WTC11 (cell line): ENCODE results near the gene NEO1. TPM values are rescaled to one million over a fixed set of nuclear protein-coding genes. Genes with fewer than 3 reads are reported as not detected.

Experiments used
- ATAC-seq: fragments of 200-7000 bp; cut with Tn5 transposase; 2 replicates; pipeline ENCODE4 v1.10.0; 2021; ENCODE audit warnings: mild to moderate bottlenecking, moderate library complexity
- CTCF ChIA-PET: fragments of 300-600 bp; sonication (Branson Sonifier 250); formaldehyde crosslinking; loops from one replicate; lab custom pipeline; 2021; ENCODE audit warnings: antibody characterized with exemption; lab: Charles Lee
- POLR2A ChIA-PET: fragments of 350-600 bp; sonication (Branson Sonifier 250); formaldehyde crosslinking; loops from one replicate; lab custom pipeline; 2021; ENCODE audit warnings: antibody characterized with exemption; lab: Charles Lee
- DNase-seq: peaks from one replicate; pipeline ENCODE4 v3.0.0; 2021; ENCODE audit warnings: low spot score
- H3K27ac Mint-ChIP-seq: 2 replicates; pipeline ENCODE4 v1.8.0; 2021; ENCODE audit warnings: mixed read lengths
- H3K27me3 Mint-ChIP-seq: 2 replicates; pipeline ENCODE4 v1.8.0; 2021; ENCODE audit warnings: low read depth, mild to moderate bottlenecking, moderate library complexity, mixed read lengths
- H3K36me3 Mint-ChIP-seq: 2 replicates; pipeline ENCODE4 v1.8.0; 2021; ENCODE audit warnings: mixed read lengths
- H3K4me1 Mint-ChIP-seq: 2 replicates; pipeline ENCODE4 v1.8.0; 2022; ENCODE audit warnings: mixed read lengths
- H3K4me3 Mint-ChIP-seq: 2 replicates; pipeline ENCODE4 v1.8.0; 2021; ENCODE audit warnings: mild to moderate bottlenecking, moderate library complexity, mixed read lengths
- H3K9me3 Mint-ChIP-seq: 2 replicates; pipeline ENCODE4 v1.8.0; 2021; ENCODE audit warnings: mixed read lengths
- GTF2I ChIP-seq: fragments of 250-450 bp; sonication (Bioruptor Pico); conservative IDR thresholded peaks from 2 replicates; pipeline ENCODE4 v1.4.0; 2021; ENCODE audit warnings: mild to moderate bottlenecking
- JUN ChIP-seq: sonication (generic); formaldehyde crosslinking; IDR thresholded peaks from 2 replicates; pipeline ENCODE4 v1.8.0; 2023; ENCODE audit warnings: mild to moderate bottlenecking, missing genetic modification reagents
- NFYB ChIP-seq: sonication (generic); formaldehyde crosslinking; conservative IDR thresholded peaks from 2 replicates; pipeline ENCODE4 v1.8.0; 2022; ENCODE audit warnings: low read depth, missing genetic modification reagents
- NR3C1 ChIP-seq: sonication (generic); formaldehyde crosslinking; conservative IDR thresholded peaks from 2 replicates; pipeline ENCODE4 v1.8.1; 2023; ENCODE audit warnings: low read depth, mild to moderate bottlenecking, missing genetic modification reagents
- TCF7 ChIP-seq: sonication (generic); formaldehyde crosslinking; IDR thresholded peaks from 2 replicates; pipeline ENCODE4 v1.8.0; 2022; ENCODE audit warnings: mild to moderate bottlenecking, low read depth, missing genetic modification reagents, moderate library complexity
- ZNF263 ChIP-seq: sonication (generic); formaldehyde crosslinking; IDR thresholded peaks from 2 replicates; pipeline ENCODE4 v1.8.1; 2022; ENCODE audit warnings: low read depth, mild to moderate bottlenecking, moderate library complexity, missing genetic modification reagents
- total RNA-seq: library from RNA; stranded (reverse); gene quantifications from 3 replicates; pipeline ENCODE4 v1.2.3, GENCODE V29; 2021
- TF ChIP-seq, protein P1 (sequence below): sonication (generic); formaldehyde crosslinking; IDR thresholded peaks from 2 replicates; pipeline ENCODE4 v1.8.1; 2022; ENCODE audit warnings: low read depth, missing genetic modification reagents, borderline replicate concordance
- TF ChIP-seq, protein P2 (sequence below): sonication (generic); formaldehyde crosslinking; IDR thresholded peaks from 2 replicates; pipeline ENCODE4 v1.8.1; 2022; ENCODE audit warnings: mild to moderate bottlenecking, moderate library complexity, missing genetic modification reagents
- TF ChIP-seq, protein P3 (sequence below): fragments of 250-450 bp; sonication (Bioruptor Pico); IDR thresholded peaks from 2 replicates; pipeline ENCODE4 v1.8.0; 2021; ENCODE audit warnings: mild to moderate bottlenecking
- TF ChIP-seq, protein P4 (sequence below): fragments of 250-450 bp; sonication (Bioruptor Pico); IDR thresholded peaks from 2 replicates; pipeline ENCODE4 v1.9.0; 2021; ENCODE audit warnings: mild to moderate bottlenecking, borderline replicate concordance
- TF ChIP-seq, protein P5 (sequence below): sonication (generic); formaldehyde crosslinking; IDR thresholded peaks from 2 replicates; pipeline ENCODE4 v1.8.0; 2022; ENCODE audit warnings: mild to moderate bottlenecking, missing genetic modification reagents
- TF ChIP-seq, protein P6 (sequence below): sonication (generic); formaldehyde crosslinking; IDR thresholded peaks from 2 replicates; pipeline ENCODE4 v1.8.0; 2022; ENCODE audit warnings: mild to moderate bottlenecking, missing genetic modification reagents
- TF ChIP-seq, protein P7 (sequence below): sonication (generic); formaldehyde crosslinking; IDR thresholded peaks from 2 replicates; pipeline ENCODE4 v1.8.1; 2023; ENCODE audit warnings: mild to moderate bottlenecking, moderate library complexity, missing genetic modification reagents
- TF ChIP-seq, protein P8 (sequence below): sonication (generic); formaldehyde crosslinking; IDR thresholded peaks from 2 replicates; pipeline ENCODE4 v1.8.0; 2022; ENCODE audit warnings: mild to moderate bottlenecking, missing genetic modification reagents
- TF ChIP-seq, protein P9 (sequence below): fragments of 250-450 bp; sonication (Bioruptor Pico); IDR thresholded peaks from 2 replicates; pipeline ENCODE4 v1.9.0; 2021; ENCODE audit warnings: mild to moderate bottlenecking
- TF ChIP-seq, protein P10 (sequence below): fragments of 250-450 bp; sonication (Bioruptor Pico); IDR thresholded peaks from 2 replicates; pipeline ENCODE4 v2.1.2; 2022; ENCODE audit warnings: mild to moderate bottlenecking, moderate library complexity
- TF ChIP-seq, protein P11 (sequence below): sonication (generic); formaldehyde crosslinking; IDR thresholded peaks from 2 replicates; pipeline ENCODE4 v1.8.1; 2022; ENCODE audit warnings: mild to moderate bottlenecking, missing genetic modification reagents, moderate library complexity, borderline replicate concordance

The NEO1 gene
- total RNA-seq, 1 experiment from 2014 or later = 37.1 TPM

DNA sequence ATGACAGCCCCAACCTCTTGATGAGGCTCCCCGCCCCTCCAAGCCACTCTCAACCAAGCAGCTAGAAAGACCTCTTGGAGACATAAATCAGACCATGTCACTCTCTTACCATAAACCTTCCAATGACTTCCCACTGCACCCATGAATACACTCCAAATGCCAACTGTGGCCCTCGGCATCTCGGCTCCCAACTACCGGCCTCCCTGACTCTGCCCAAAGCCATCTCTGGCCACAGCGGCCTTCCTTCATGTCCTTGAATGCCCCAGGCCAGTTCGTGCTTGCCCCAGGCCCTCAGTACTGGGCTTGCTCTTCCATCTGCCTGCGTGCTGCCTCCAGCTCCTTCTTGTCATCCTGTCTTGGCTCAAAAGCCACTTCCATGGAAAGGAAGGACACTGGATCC, 284.5 kb downstream of the NEO1 start:
- no peaks in the 10 kb centered on the region for H3K36me3 Mint-ChIP-seq
- DNase-seq = no peak
- no peak overlapping the region for H3K4me3 Mint-ChIP-seq
- ATAC-seq = no peak
- H3K27me3 Mint-ChIP-seq = no peaks in the 10 kb centered on the region
- no peak overlapping the region for H3K27ac Mint-ChIP-seq
- no peaks in the 10 kb centered on the region for H3K9me3 Mint-ChIP-seq
- POLR2A ChIA-PET = interaction anchor here (0.5 kb wide), 1 partner anchor 12 kb away, joined by 3 read pairs; no protein-coding TSS in a partner anchor
- H3K4me1 Mint-ChIP-seq = no peaks in the 10 kb centered on the region
- CTCF ChIA-PET = no interaction called here
- TF ChIP-seq, protein P1, sequence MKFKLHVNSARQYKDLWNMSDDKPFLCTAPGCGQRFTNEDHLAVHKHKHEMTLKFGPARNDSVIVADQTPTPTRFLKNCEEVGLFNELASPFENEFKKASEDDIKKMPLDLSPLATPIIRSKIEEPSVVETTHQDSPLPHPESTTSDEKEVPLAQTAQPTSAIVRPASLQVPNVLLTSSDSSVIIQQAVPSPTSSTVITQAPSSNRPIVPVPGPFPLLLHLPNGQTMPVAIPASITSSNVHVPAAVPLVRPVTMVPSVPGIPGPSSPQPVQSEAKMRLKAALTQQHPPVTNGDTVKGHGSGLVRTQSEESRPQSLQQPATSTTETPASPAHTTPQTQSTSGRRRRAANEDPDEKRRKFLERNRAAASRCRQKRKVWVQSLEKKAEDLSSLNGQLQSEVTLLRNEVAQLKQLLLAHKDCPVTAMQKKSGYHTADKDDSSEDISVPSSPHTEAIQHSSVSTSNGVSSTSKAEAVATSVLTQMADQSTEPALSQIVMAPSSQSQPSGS (CRISPR knock-in tag) = no peak
- TF ChIP-seq, protein P2, sequence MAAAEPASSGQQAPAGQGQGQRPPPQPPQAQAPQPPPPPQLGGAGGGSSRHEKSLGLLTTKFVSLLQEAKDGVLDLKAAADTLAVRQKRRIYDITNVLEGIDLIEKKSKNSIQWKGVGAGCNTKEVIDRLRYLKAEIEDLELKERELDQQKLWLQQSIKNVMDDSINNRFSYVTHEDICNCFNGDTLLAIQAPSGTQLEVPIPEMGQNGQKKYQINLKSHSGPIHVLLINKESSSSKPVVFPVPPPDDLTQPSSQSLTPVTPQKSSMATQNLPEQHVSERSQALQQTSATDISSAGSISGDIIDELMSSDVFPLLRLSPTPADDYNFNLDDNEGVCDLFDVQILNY (CRISPR knock-in tag) = no peak
- TF ChIP-seq NR3C1 (CRISPR knock-in tag) (no peak), ZNF263 (CRISPR knock-in tag) (no peak), GTF2I (CRISPR knock-in tag) (no peak), TCF7 (CRISPR knock-in tag) (no peak), NFYB (no peak), JUN (CRISPR knock-in tag) (no peak)
- TF ChIP-seq, protein P3, sequence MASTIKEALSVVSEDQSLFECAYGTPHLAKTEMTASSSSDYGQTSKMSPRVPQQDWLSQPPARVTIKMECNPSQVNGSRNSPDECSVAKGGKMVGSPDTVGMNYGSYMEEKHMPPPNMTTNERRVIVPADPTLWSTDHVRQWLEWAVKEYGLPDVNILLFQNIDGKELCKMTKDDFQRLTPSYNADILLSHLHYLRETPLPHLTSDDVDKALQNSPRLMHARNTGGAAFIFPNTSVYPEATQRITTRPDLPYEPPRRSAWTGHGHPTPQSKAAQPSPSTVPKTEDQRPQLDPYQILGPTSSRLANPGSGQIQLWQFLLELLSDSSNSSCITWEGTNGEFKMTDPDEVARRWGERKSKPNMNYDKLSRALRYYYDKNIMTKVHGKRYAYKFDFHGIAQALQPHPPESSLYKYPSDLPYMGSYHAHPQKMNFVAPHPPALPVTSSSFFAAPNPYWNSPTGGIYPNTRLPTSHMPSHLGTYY = no peak
- TF ChIP-seq, protein P4, sequence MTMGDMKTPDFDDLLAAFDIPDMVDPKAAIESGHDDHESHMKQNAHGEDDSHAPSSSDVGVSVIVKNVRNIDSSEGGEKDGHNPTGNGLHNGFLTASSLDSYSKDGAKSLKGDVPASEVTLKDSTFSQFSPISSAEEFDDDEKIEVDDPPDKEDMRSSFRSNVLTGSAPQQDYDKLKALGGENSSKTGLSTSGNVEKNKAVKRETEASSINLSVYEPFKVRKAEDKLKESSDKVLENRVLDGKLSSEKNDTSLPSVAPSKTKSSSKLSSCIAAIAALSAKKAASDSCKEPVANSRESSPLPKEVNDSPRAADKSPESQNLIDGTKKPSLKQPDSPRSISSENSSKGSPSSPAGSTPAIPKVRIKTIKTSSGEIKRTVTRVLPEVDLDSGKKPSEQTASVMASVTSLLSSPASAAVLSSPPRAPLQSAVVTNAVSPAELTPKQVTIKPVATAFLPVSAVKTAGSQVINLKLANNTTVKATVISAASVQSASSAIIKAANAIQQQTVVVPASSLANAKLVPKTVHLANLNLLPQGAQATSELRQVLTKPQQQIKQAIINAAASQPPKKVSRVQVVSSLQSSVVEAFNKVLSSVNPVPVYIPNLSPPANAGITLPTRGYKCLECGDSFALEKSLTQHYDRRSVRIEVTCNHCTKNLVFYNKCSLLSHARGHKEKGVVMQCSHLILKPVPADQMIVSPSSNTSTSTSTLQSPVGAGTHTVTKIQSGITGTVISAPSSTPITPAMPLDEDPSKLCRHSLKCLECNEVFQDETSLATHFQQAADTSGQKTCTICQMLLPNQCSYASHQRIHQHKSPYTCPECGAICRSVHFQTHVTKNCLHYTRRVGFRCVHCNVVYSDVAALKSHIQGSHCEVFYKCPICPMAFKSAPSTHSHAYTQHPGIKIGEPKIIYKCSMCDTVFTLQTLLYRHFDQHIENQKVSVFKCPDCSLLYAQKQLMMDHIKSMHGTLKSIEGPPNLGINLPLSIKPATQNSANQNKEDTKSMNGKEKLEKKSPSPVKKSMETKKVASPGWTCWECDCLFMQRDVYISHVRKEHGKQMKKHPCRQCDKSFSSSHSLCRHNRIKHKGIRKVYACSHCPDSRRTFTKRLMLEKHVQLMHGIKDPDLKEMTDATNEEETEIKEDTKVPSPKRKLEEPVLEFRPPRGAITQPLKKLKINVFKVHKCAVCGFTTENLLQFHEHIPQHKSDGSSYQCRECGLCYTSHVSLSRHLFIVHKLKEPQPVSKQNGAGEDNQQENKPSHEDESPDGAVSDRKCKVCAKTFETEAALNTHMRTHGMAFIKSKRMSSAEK = no peak
- TF ChIP-seq, protein P5, sequence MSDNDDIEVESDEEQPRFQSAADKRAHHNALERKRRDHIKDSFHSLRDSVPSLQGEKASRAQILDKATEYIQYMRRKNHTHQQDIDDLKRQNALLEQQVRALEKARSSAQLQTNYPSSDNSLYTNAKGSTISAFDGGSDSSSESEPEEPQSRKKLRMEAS (CRISPR knock-in tag) = no peak
- TF ChIP-seq, protein P6, sequence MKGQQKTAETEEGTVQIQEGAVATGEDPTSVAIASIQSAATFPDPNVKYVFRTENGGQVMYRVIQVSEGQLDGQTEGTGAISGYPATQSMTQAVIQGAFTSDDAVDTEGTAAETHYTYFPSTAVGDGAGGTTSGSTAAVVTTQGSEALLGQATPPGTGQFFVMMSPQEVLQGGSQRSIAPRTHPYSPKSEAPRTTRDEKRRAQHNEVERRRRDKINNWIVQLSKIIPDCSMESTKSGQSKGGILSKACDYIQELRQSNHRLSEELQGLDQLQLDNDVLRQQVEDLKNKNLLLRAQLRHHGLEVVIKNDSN = no peak
- TF ChIP-seq, protein P7, sequence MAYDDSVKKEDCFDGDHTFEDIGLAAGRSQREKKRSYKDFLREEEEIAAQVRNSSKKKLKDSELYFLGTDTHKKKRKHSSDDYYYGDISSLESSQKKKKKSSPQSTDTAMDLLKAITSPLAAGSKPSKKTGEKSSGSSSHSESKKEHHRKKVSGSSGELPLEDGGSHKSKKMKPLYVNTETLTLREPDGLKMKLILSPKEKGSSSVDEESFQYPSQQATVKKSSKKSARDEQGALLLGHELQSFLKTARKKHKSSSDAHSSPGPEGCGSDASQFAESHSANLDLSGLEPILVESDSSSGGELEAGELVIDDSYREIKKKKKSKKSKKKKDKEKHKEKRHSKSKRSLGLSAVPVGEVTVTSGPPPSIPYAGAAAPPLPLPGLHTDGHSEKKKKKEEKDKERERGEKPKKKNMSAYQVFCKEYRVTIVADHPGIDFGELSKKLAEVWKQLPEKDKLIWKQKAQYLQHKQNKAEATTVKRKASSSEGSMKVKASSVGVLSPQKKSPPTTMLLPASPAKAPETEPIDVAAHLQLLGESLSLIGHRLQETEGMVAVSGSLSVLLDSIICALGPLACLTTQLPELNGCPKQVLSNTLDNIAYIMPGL (CRISPR knock-in tag) = no peak
- TF ChIP-seq, protein P8, sequence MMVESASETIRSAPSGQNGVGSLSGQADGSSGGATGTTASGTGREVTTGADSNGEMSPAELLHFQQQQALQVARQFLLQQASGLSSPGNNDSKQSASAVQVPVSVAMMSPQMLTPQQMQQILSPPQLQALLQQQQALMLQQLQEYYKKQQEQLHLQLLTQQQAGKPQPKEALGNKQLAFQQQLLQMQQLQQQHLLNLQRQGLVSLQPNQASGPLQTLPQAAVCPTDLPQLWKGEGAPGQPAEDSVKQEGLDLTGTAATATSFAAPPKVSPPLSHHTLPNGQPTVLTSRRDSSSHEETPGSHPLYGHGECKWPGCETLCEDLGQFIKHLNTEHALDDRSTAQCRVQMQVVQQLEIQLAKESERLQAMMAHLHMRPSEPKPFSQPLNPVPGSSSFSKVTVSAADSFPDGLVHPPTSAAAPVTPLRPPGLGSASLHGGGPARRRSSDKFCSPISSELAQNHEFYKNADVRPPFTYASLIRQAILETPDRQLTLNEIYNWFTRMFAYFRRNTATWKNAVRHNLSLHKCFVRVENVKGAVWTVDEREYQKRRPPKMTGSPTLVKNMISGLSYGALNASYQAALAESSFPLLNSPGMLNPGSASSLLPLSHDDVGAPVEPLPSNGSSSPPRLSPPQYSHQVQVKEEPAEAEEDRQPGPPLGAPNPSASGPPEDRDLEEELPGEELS (CRISPR knock-in tag) = no peak
- TF ChIP-seq, protein P9, sequence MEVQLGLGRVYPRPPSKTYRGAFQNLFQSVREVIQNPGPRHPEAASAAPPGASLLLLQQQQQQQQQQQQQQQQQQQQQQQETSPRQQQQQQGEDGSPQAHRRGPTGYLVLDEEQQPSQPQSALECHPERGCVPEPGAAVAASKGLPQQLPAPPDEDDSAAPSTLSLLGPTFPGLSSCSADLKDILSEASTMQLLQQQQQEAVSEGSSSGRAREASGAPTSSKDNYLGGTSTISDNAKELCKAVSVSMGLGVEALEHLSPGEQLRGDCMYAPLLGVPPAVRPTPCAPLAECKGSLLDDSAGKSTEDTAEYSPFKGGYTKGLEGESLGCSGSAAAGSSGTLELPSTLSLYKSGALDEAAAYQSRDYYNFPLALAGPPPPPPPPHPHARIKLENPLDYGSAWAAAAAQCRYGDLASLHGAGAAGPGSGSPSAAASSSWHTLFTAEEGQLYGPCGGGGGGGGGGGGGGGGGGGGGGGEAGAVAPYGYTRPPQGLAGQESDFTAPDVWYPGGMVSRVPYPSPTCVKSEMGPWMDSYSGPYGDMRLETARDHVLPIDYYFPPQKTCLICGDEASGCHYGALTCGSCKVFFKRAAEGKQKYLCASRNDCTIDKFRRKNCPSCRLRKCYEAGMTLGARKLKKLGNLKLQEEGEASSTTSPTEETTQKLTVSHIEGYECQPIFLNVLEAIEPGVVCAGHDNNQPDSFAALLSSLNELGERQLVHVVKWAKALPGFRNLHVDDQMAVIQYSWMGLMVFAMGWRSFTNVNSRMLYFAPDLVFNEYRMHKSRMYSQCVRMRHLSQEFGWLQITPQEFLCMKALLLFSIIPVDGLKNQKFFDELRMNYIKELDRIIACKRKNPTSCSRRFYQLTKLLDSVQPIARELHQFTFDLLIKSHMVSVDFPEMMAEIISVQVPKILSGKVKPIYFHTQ = no peak
- TF ChIP-seq, protein P10, sequence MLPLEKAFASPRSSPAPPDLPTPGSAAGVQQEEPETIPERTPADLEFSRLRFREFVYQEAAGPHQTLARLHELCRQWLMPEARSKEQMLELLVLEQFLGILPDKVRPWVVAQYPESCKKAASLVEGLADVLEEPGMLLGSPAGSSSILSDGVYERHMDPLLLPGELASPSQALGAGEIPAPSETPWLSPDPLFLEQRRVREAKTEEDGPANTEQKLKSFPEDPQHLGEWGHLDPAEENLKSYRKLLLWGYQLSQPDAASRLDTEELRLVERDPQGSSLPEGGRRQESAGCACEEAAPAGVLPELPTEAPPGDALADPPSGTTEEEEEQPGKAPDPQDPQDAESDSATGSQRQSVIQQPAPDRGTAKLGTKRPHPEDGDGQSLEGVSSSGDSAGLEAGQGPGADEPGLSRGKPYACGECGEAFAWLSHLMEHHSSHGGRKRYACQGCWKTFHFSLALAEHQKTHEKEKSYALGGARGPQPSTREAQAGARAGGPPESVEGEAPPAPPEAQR = no peak
- TF ChIP-seq, protein P11, sequence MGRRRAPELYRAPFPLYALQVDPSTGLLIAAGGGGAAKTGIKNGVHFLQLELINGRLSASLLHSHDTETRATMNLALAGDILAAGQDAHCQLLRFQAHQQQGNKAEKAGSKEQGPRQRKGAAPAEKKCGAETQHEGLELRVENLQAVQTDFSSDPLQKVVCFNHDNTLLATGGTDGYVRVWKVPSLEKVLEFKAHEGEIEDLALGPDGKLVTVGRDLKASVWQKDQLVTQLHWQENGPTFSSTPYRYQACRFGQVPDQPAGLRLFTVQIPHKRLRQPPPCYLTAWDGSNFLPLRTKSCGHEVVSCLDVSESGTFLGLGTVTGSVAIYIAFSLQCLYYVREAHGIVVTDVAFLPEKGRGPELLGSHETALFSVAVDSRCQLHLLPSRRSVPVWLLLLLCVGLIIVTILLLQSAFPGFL (CRISPR knock-in tag) = no peak
